ENCODE data around the gene NDUFS4. TPM values are rescaled to one million over a fixed set of nuclear protein-coding genes. Genes with fewer than 3 reads are reported as not detected.

NDUFS4 gene
- total and polyA plus RNA-seq, 2 of the 4 experiments (the other 2 are of a cell fraction): 34.2 to 70.1 TPM

DNA sequence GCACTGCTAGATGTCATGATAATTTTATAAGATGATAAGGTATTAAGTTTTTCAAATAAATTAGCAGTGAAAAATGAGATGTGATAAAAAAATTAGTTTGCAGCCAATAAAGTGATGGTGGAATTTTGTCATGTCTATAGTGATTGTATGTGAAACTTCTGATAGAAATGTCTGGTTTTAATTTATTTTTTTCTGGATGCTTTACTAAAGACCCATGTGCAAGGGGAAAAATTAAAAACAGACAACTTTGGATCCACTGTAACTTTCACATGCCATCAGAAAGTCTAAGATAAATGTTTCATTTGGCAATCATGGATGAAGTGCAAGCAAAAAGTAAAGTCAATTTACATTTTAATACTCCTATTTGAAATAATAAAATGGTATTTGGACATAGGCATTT is 4.4 kb upstream of the NDUFS4 start:
- no peak overlapping the region for H2AK5ac ChIP-seq (ENCODE audit: low read depth, low read length)
- H3K9me3 ChIP-seq (ENCODE audit: control insufficient read depth, insufficient read depth, low read length): no peaks in the 10 kb centered on the region
- H2AK9ac ChIP-seq (replicated peaks; ENCODE audit: low read depth, low read length, poor library complexity): no peak overlapping the region
- dilution Hi-C loops (cut with HindIII; ENCODE audit: low sequenced_read_pairs, unreplicated experiment) (no loop called here), in situ Hi-C loops (cut with MboI; ENCODE audit: low sequenced_read_pairs) (no loop called here), intact Hi-C loops (cut with micrococcal nuclease) (no loop called here)
- H3K4me1 ChIP-seq (ENCODE audit: control insufficient read depth, insufficient read depth, low read length): no peaks in the 10 kb centered on the region; the same call in 1 of the 2 replicates
- ATAC-seq (ENCODE audit: low read depth) (no peak), DNase-seq (no peak)
- H4K8ac ChIP-seq (ENCODE audit: low read depth in 2 of 2, low read length in 2 of 2): no peak overlapping the region
- no peak overlapping the region for H3K18ac ChIP-seq (ENCODE audit: low read depth, low read length)
- H2BK5ac ChIP-seq (ENCODE audit: low read depth, low read length, poor library complexity, severe bottlenecking): no peak overlapping the region
- H3K56ac ChIP-seq (ENCODE audit: extremely low read depth, insufficient read depth, low read length): no peak overlapping the region
- POLR2A ChIA-PET (ENCODE audit: unreplicated experiment): no interaction called here
- no peak overlapping the region for H3K4ac ChIP-seq (ENCODE audit: low read depth, low read length)
- TF ChIP-seq SMC3 (IDR thresholded peaks at IDR 0.05; ENCODE audit: low read depth, low read length) (no peak), RAD21 (IDR thresholded peaks at IDR 0.05; ENCODE audit: low read length) (no peak), RCOR1 (IDR thresholded peaks at IDR 0.05; ENCODE audit: insufficient replicate concordance, low read length) (no peak), MAZ (IDR thresholded peaks at IDR 0.05; ENCODE audit: borderline replicate concordance, low read depth, low read length) (no peak), NFE2L2 (IDR thresholded peaks at IDR 0.05; ENCODE audit: low read depth, low read length) (no peak), CEBPB (IDR thresholded peaks at IDR 0.05; ENCODE audit: low read depth, low read length) (no peak), CHD1 (IDR thresholded peaks at IDR 0.05; ENCODE audit: low read depth, low read length) (no peak), MAFK (IDR thresholded peaks at IDR 0.05; ENCODE audit: low read depth, low read length) (no peak), BHLHE40 (IDR thresholded peaks at IDR 0.05; ENCODE audit: low read depth, low read length) (no peak), FOS (IDR thresholded peaks at IDR 0.05; ENCODE audit: low read depth, low read length) (no peak), MXI1 (IDR thresholded peaks at IDR 0.05; ENCODE audit: borderline replicate concordance, low read depth, low read length) (no peak), RFX5 (IDR thresholded peaks at IDR 0.05; ENCODE audit: low read depth, low read length) (no peak), CTCF (conservative IDR thresholded peaks at IDR 0.05; ENCODE audit: low read depth, low read length) (no peak), POLR2A (IDR thresholded peaks at IDR 0.05; ENCODE audit: low read depth, low read length) (no peak)
- TF ChIP-seq, protein P1, sequence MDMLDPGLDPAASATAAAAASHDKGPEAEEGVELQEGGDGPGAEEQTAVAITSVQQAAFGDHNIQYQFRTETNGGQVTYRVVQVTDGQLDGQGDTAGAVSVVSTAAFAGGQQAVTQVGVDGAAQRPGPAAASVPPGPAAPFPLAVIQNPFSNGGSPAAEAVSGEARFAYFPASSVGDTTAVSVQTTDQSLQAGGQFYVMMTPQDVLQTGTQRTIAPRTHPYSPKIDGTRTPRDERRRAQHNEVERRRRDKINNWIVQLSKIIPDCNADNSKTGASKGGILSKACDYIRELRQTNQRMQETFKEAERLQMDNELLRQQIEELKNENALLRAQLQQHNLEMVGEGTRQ (IDR thresholded peaks at IDR 0.05; ENCODE audit: low read depth, low read length): no peak
- TF ChIP-seq, protein P2, sequence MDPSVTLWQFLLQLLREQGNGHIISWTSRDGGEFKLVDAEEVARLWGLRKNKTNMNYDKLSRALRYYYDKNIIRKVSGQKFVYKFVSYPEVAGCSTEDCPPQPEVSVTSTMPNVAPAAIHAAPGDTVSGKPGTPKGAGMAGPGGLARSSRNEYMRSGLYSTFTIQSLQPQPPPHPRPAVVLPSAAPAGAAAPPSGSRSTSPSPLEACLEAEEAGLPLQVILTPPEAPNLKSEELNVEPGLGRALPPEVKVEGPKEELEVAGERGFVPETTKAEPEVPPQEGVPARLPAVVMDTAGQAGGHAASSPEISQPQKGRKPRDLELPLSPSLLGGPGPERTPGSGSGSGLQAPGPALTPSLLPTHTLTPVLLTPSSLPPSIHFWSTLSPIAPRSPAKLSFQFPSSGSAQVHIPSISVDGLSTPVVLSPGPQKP (IDR thresholded peaks at IDR 0.05; ENCODE audit: borderline replicate concordance, low read depth, low read length): no peak
- H3K9me1 ChIP-seq (ENCODE audit: insufficient read depth, low read length): no peaks in the 10 kb centered on the region
- H2BK20ac ChIP-seq (ENCODE audit: low read depth, low read length): no peak overlapping the region
- H3K4me2 ChIP-seq (ENCODE audit: low read depth, low read length): no peak overlapping the region
- H3K36me3 ChIP-seq (ENCODE audit: control insufficient read depth, insufficient read depth, low read length): no peaks in the 10 kb centered on the region
- no peak overlapping the region for H3K27ac ChIP-seq (ENCODE audit: insufficient read depth, low read length)
- H3K79me1 ChIP-seq (ENCODE audit: low read depth in 1 of 2, low read length in 2 of 2): peaks cover 2 to 7% of the 10 kb centered on the region in 2 experiments; a peak in 2 of 4 replicates
- H3K23ac ChIP-seq (ENCODE audit: low read depth, low read length): no peak overlapping the region
- H3K9ac ChIP-seq (ENCODE audit: low read depth, low read length): no peak overlapping the region
- CTCF ChIA-PET: no interaction called here
- H3K4me3 ChIP-seq (ENCODE audit: insufficient read depth, low read depth, low read length): no peak overlapping the region
- no peak overlapping the region for H2AFZ ChIP-seq (replicated peaks; ENCODE audit: low read length, poor library complexity)
- no peak overlapping the region for H3K14ac ChIP-seq (replicated peaks; ENCODE audit: low read depth, low read length)
- H4K5ac ChIP-seq (ENCODE audit: low read depth, low read length): no peak overlapping the region
- no peak overlapping the region for H4K91ac ChIP-seq (ENCODE audit: insufficient read depth, low read depth, low read length)
- BruUV-seq (replicated peaks): no TSS peak
- H3K27me3 ChIP-seq (ENCODE audit: control insufficient read depth, insufficient read depth, low read length): no peaks in the 10 kb centered on the region
- H2BK120ac ChIP-seq (ENCODE audit: low read depth, low read length): no peak overlapping the region
- H2BK15ac ChIP-seq (ENCODE audit: low read depth, low read length): no peak overlapping the region
- no peaks in the 10 kb centered on the region for H4K20me1 ChIP-seq (ENCODE audit: insufficient read depth, low read length)
